ENCODE measurements around the gene PCSK1.

PCSK1 gene

DNA sequence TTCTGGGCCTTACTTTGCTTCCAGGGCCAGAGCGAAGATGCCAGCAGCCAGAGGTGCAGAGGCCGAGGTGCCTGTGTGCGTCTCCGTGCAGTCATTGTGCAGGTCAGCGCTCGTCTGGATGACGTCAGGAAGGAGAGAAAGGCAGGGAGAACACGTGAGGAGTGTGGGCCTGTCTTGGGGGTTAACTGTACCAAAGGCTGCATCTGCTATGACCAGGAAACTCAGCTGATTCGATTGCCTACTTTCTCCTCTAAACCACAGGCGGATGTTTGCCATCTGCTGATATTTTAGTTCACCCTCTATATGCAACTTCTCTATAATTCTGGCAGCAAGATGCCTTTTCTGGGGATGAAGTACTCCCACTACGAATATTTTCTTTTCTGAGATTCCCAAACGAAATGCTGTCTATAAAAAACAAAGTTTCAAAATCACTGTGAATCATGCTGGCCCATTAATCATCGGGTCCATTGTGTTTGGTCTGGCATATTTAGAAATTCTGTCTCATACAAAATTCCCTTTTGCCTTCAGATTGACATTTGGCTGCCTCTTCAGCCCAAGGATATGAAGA lies 24.8 kb downstream of the PCSK1 start:
- H3K27me3 ChIP-seq (ENCODE audit: insufficient read depth, low read length, poor library complexity, severe bottlenecking): no peaks in the 10 kb centered on the region
- no peak overlapping the region for H3K4me2 ChIP-seq (ENCODE audit: low read depth, low read length, poor library complexity, severe bottlenecking)
- H3K9me3 ChIP-seq (ENCODE audit: insufficient read depth, low read depth, low read length): no peaks in the 10 kb centered on the region
- H3K9me2 ChIP-seq (replicated peaks; ENCODE audit: low read depth, low read length): no peaks in the 10 kb centered on the region
- H3F3A ChIP-seq (ENCODE audit: low read depth): no peaks in the 10 kb centered on the region
- H2AFZ ChIP-seq (ENCODE audit: low read length): no peak overlapping the region
- no peaks in the 10 kb centered on the region for H3K79me2 ChIP-seq (ENCODE audit: insufficient read depth, low read length)
- H3K4me3 ChIP-seq (ENCODE audit: low read length, poor library complexity, severe bottlenecking): no peak overlapping the region
- H3K4me1 ChIP-seq (ENCODE audit: insufficient read depth, low read length, poor library complexity, severe bottlenecking): no peaks in the 10 kb centered on the region
- H4K20me1 ChIP-seq (ENCODE audit: insufficient read depth, low read length, poor library complexity, severe bottlenecking): no peaks in the 10 kb centered on the region
- TF ChIP-seq, protein P1, sequence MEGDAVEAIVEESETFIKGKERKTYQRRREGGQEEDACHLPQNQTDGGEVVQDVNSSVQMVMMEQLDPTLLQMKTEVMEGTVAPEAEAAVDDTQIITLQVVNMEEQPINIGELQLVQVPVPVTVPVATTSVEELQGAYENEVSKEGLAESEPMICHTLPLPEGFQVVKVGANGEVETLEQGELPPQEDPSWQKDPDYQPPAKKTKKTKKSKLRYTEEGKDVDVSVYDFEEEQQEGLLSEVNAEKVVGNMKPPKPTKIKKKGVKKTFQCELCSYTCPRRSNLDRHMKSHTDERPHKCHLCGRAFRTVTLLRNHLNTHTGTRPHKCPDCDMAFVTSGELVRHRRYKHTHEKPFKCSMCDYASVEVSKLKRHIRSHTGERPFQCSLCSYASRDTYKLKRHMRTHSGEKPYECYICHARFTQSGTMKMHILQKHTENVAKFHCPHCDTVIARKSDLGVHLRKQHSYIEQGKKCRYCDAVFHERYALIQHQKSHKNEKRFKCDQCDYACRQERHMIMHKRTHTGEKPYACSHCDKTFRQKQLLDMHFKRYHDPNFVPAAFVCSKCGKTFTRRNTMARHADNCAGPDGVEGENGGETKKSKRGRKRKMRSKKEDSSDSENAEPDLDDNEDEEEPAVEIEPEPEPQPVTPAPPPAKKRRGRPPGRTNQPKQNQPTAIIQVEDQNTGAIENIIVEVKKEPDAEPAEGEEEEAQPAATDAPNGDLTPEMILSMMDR (conservative IDR thresholded peaks at IDR 0.05; ENCODE audit: low read length): no peak
- TF ChIP-seq EZH2phosphoT487 (IDR thresholded peaks at IDR 0.05; ENCODE audit: borderline replicate concordance): no peak
- no peak overlapping the region for H3K9ac ChIP-seq (ENCODE audit: low read depth, low read length, poor library complexity, severe bottlenecking)
- H3K36me3 ChIP-seq (ENCODE audit: insufficient read depth, low read length): no peaks in the 10 kb centered on the region

DNA sequence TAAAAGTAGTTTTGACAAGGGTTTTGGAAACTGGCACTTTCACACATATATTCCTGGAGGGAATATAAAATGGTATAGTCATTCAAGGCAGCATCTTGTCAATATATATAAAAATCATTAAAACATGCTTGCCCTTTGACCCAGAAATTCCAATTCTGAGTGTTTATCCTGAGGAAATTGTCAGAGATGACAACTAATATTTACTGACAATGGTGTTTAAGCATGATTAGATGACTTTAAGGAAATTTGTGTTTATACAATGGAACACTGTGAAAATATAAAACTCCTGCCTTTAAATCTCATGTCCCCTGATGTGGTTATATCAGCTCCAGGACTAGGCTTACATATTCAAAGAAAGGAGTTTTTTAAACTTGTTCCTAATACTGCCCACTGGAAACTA lies 25.6 kb downstream of the PCSK1 start:
- Histone ChIP-seq H3K4me1 (ENCODE audit: insufficient read depth, low read length, poor library complexity, severe bottlenecking) (no peaks in the 10 kb centered on the region), H3K9ac (ENCODE audit: low read depth, low read length, poor library complexity, severe bottlenecking) (no peak overlapping the region), H2AFZ (ENCODE audit: low read length) (no peak overlapping the region), H3K79me2 (ENCODE audit: insufficient read depth, low read length) (no peaks in the 10 kb centered on the region), H3K4me2 (ENCODE audit: low read depth, low read length, poor library complexity, severe bottlenecking) (no peak overlapping the region), H3K27me3 (ENCODE audit: insufficient read depth, low read length, poor library complexity, severe bottlenecking) (no peaks in the 10 kb centered on the region), H3K4me3 (ENCODE audit: low read length, poor library complexity, severe bottlenecking) (no peak overlapping the region), H3F3A (ENCODE audit: low read depth) (no peaks in the 10 kb centered on the region), H4K20me1 (ENCODE audit: insufficient read depth, low read length, poor library complexity, severe bottlenecking) (no peaks in the 10 kb centered on the region), H3K9me2 (replicated peaks; ENCODE audit: low read depth, low read length) (no peaks in the 10 kb centered on the region), H3K36me3 (ENCODE audit: insufficient read depth, low read length) (no peaks in the 10 kb centered on the region), H3K9me3 (ENCODE audit: insufficient read depth, low read depth, low read length) (no peaks in the 10 kb centered on the region)
- no peak for TF ChIP-seq EZH2phosphoT487 (IDR thresholded peaks at IDR 0.05; ENCODE audit: borderline replicate concordance)
- TF ChIP-seq, protein P1 (conservative IDR thresholded peaks at IDR 0.05; ENCODE audit: low read length): no peak

DNA sequence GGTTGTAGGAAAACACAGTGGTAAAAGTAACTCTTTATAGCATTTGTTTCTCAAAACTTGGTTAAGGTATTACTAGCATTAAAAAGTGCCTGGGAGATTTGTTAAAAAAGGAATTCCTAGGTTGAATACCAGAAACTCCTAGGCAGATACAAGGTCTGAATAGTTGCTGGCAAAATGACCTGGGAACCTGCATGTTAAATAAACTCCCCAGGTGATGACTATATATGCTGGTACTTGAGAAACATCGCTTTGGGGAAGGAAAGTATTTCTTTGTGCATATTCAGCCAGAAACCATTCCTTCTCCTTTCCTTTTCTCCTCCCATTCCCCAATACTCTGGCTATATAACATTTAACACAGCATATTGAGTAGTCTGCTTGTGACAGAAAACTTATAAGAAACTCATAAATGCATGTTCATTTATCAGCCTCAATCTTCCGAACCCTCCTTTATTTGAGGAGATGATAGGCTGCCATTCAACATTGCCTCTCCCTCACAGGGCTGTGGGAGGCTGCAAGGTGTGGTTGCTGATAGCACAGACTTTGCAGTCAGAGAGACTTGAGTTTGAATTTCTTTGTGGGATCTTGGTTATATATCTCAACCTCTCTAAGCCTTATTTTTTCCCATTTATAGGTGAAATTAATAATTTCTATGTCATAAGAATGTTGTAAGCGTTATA lies 28.7 kb downstream of the PCSK1 start:
- Histone ChIP-seq H3K4me1 (ENCODE audit: insufficient read depth, low read length, poor library complexity, severe bottlenecking) (no peaks in the 10 kb centered on the region), H3K9me3 (ENCODE audit: insufficient read depth, low read depth, low read length) (no peaks in the 10 kb centered on the region), H3K79me2 (ENCODE audit: insufficient read depth, low read length) (no peaks in the 10 kb centered on the region), H3K9me2 (replicated peaks; ENCODE audit: low read depth, low read length) (no peaks in the 10 kb centered on the region), H3K4me3 (ENCODE audit: low read length, poor library complexity, severe bottlenecking) (no peak overlapping the region), H3F3A (ENCODE audit: low read depth) (no peaks in the 10 kb centered on the region), H3K9ac (ENCODE audit: low read depth, low read length, poor library complexity, severe bottlenecking) (no peak overlapping the region), H2AFZ (ENCODE audit: low read length) (no peak overlapping the region), H4K20me1 (ENCODE audit: insufficient read depth, low read length, poor library complexity, severe bottlenecking) (no peaks in the 10 kb centered on the region), H3K27me3 (ENCODE audit: insufficient read depth, low read length, poor library complexity, severe bottlenecking) (no peaks in the 10 kb centered on the region), H3K4me2 (ENCODE audit: low read depth, low read length, poor library complexity, severe bottlenecking) (no peak overlapping the region), H3K36me3 (ENCODE audit: insufficient read depth, low read length) (no peaks in the 10 kb centered on the region)
- TF ChIP-seq, protein P1 (conservative IDR thresholded peaks at IDR 0.05; ENCODE audit: low read length): no peak
- TF ChIP-seq EZH2phosphoT487 (IDR thresholded peaks at IDR 0.05; ENCODE audit: borderline replicate concordance): no peak

All from Loucy (cell line).